Cardiac fibroblast (primary cell): ENCODE data around the gene SELENBP1.

Source experiments
- DNase-seq, 2 donors: peaks; one replicate each; pipeline versions ENCODE4 v3.0.0 to v3.0.0-alpha.2; 2010; ENCODE audit warnings: low read depth in 2 of 2
- H3K4me3 ChIP-seq, 2 donors: replicated peaks in 1 of 2; 1 replicate in 1 of 2; 2 replicates in 1 of 2; pipeline ENCODE4 v1.5.1; 2011; ENCODE audit warnings: low read depth in 2 of 2, low read length in 2 of 2, mild to moderate bottlenecking in 2 of 2, moderate library complexity in 1 of 2
- TF ChIP-seq, protein P1 (sequence below): IDR thresholded peaks from one replicate; pipeline ENCODE4 v1.5.1; 2011; ENCODE audit warnings: low read depth, mild to moderate bottlenecking, low read length, inconsistent platforms

The SELENBP1 gene

GRCh38 chr1:151343587-151343986 is 28.9 kb downstream of the SELENBP1 start:
- no peak for DNase-seq
- H3K4me3 ChIP-seq = no peak overlapping the region
- TF ChIP-seq, protein P1, sequence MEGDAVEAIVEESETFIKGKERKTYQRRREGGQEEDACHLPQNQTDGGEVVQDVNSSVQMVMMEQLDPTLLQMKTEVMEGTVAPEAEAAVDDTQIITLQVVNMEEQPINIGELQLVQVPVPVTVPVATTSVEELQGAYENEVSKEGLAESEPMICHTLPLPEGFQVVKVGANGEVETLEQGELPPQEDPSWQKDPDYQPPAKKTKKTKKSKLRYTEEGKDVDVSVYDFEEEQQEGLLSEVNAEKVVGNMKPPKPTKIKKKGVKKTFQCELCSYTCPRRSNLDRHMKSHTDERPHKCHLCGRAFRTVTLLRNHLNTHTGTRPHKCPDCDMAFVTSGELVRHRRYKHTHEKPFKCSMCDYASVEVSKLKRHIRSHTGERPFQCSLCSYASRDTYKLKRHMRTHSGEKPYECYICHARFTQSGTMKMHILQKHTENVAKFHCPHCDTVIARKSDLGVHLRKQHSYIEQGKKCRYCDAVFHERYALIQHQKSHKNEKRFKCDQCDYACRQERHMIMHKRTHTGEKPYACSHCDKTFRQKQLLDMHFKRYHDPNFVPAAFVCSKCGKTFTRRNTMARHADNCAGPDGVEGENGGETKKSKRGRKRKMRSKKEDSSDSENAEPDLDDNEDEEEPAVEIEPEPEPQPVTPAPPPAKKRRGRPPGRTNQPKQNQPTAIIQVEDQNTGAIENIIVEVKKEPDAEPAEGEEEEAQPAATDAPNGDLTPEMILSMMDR = no peak

DNA sequence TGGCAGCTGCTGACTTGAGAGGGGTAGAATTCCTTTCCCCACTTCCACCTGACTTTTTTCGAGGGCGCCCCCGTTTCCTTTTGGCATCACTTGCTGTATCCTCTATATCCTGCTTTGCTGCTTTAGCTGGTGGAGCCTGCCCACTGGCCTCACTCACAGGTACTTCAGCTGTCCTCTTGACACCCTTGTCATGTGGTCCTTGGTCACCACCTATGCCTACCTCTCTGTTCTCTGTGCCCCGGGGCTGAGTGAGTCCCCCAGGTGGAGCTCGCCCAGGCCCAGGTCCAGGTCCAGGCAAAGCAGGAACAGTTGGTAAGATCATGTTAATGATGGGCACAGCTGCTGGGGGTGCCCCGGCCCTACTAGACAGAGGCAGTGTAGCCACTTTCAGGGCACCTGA is 29.9 kb downstream of the SELENBP1 start:
- no peak overlapping the region for H3K4me3 ChIP-seq
- TF ChIP-seq, protein P1 = no peak
- no peak for DNase-seq

DNA sequence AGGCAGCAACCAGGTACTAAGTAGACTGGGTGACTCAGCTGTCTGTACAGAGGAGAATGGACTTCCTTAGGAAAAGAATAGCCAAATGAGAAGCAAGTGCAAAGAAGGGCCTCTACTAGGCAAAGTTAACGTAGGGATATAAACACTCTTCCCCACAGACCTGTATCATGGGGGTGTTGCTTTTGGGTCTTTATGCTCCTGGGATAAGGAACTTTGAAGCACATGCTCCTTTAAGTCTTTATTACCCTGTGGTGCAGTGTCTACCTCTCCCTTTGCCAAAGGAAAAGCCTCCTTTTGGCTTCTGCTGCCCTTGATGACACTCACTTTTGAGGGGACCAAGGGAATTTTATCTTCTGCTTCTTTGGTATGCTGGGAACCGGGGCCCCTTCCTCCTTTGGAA is 30.5 kb downstream of the SELENBP1 start:
- no peak for DNase-seq
- no peak overlapping the region for H3K4me3 ChIP-seq
- TF ChIP-seq, protein P1 = no peak

DNA sequence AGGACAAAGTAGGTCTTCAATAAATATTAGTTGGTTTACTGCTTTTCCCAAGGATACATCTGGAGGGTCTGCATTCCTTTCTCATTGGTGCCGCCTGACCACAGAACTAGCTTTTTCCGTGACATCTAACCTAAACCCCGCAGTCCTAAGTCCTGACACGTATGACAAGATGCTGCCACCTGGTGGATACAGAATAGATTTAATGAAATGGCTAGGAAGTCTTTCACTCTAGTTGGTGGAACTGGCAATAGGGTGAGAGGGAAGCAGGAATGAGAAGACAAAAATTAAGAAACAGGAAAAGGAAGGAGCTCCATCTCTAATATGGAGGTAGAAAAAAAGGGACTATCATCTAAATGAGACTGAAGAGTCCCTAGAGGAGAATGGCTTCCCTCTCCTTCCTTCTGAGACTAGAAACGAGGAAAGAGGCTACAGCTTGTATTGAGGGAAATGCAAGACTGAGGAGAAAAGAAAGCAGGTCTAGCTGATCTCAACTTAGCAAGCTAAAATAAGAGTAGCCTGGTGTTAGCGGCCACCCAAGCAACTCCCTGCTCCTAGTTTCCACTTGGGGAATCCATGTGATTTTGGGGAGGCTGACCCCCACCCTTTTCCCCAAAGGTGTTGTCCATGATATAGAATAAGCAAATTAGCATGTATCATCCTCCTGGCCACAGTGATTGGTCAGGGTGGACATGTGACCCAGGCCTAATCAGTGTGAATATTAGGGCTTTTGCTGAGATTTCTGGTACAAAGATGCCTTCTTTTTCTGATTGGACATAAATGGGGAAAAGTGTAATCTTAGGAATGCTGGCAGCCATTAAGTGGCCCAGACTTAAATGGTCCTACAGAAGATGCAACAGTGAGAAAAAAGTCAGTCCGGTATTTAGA is 31.4 kb downstream of the SELENBP1 start:
- TF ChIP-seq, protein P1 = peak; percentile 49
- DNase-seq = peak; percentile 89 to 92
- no peak overlapping the region for H3K4me3 ChIP-seq

GRCh38 chr1:151336556-151336955 is 35.9 kb downstream of the SELENBP1 start:
- DNase-seq = no peak
- no peak overlapping the region for H3K4me3 ChIP-seq
- TF ChIP-seq, protein P1 = no peak

GRCh38 chr1:151334822-151335221 is 37.7 kb downstream of the SELENBP1 start:
- DNase-seq = no peak
- TF ChIP-seq, protein P1 = no peak
- no peak overlapping the region for H3K4me3 ChIP-seq
